SH-SY5Y (cell line): ENCODE measurements around the gene MADD.

Source experiments
- GATA2 ChIP-seq: IDR thresholded peaks from 2 replicates; pipeline ENCODE4 v1.6.1; 2011; ENCODE audit warnings: mild to moderate bottlenecking, low read depth, low read length
- GATA3 ChIP-seq: IDR thresholded peaks from 2 replicates; pipeline ENCODE4 v1.6.1; 2011; ENCODE audit warnings: low read depth, mild to moderate bottlenecking, low read length, moderate library complexity

DNA sequence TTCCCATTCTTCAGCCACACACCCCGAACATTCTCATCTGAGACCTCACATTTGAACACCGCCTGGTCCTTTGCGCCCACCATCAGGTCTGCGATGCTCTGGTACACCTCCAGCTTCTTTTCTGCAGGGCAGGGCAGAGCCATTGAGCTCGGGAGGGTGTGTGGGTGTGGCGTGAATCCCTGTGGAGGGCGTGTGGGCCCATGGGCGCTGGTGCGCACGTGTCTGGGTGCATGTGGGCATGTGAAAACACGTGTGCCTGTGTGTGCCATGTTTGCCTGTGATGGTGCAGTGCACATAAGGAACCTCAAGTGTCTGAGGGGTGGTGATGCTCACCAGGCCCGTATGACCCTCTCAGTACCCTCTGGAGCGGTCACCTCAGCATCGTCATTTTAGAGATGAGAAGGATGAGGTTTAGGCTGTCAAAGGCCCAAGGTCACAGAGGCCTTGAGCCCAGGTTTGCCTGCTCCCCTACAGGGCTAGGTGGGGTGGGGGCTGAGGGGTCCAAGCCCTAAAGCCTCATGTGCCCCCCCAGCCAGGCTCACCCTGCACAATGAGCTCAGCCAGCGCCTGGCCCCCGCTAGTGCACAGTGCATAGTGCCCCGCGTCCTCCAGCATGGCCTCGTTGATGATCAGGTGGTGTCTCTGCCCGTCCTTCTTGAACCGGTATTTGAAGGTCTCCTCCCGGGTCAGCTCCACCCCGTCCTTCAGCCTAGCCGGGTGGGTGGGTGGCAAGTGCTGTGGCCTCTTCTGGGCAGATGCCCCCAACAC, 72.3 kb downstream of the MADD start:
- no peak for TF ChIP-seq GATA2
- no peak for TF ChIP-seq GATA3
